Fibroblast of skin of right biceps (primary cell): ENCODE data around the gene JAML.

Source experiments
- DNase-seq: peaks from one replicate; pipeline ENCODE4 v3.0.0-alpha.2; 2013

The JAML gene

DNA sequence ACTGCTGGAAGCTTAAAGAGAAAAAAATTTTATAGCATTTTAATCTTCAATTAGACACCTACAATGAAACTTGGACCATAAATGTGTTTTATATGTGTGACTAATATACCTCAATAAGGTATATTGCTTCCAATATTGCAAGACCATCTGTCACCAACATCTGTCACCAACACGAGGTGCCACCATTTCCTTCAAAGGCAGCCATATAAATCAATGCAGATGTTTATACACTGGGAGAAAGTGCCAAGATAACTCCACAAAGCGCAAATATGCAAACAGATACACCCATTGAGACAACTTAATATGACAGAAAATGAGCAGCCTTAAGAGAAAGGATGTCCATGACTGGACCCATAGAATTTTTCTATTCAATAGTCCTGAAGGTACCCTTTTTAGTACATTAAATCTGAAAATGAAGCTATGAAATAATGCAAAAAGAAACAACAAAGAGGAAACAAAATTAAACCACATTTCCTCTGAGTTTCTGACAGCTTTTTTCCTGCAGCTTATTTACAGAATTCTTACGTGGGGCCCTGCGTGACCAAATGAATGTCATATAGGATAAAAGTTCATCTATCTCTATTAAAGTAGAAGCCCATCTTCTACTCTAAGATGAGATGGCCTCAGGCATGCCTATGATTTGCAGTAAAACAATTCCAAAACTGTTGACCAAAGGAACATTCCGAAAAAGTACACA is 14.8 kb upstream of the JAML start:
- no peak for DNase-seq

- DNase-seq, result no peak
These were observed 14.1 kb upstream of the JAML start for GRCh38 chr11:118238929-118239328.

- no peak for DNase-seq
These were observed 13.6 kb upstream of the JAML start for GRCh38 chr11:118238421-118238820.

- DNase-seq, result no peak
These were observed 11.4 kb upstream of the JAML start for GRCh38 chr11:118236170-118236569.

DNA sequence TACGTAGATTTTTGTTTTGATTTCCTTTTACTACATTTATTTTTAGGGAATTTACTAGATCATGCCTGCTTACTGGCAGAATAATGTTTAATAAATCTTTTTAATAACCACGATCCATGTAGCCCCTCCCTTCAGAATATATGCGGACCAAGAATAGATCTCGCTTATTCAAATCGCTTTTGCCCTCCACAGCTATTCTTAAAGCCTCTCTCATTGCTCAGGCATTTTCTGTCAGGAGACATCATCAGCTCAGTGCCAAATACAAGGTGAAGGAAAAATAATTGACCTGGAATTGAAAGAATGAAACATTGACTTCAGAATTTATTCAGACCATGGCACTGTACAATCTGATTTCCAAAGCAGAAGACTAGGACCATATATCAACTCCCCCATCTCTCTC is 10.0 kb upstream of the JAML start:
- DNase-seq, result no peak

GRCh38 chr11:118233850-118234249 is 9.0 kb upstream of the JAML start:
- no peak for DNase-seq

DNA sequence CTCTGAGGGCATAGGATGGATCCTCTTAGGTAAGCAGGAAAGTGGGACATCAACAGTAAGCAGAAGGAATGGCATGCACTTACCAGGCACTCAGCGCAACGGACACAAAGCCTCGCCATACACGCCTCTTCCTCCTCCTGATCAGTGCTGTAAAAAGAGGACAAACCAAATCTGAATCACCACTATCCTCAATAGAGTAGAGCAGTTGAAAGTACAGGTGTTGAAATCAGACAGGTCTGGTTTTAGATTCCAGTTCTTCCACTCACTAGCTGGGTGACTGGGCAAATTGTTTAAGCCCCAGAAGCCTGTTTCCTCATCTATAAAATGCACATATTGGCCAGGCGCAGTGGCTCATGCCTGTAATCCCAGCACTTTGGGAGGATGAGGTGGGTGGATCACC is 8.6 kb upstream of the JAML start:
- no peak for DNase-seq

- no peak for DNase-seq
These were observed 7.8 kb upstream of the JAML start for GRCh38 chr11:118232659-118233058.

DNA sequence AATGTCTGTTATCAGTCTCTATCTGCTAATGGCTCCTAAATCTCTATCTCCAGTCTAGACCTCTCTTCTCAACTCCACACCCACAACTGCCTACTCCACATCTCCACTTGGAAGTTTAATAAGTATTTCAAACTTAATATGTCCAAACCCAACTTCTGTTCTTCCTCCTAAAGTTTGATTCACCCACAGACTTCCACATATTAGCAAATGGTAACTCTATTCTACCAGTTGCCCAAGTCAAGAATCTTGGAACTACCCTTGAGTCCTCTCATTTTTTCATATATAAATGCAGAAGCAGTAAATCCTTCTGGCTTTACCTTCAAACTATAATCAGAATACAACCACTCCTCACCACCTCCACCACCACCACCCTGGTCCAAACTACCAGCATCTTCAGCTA is 6.7 kb upstream of the JAML start:
- no peak for DNase-seq

DNA sequence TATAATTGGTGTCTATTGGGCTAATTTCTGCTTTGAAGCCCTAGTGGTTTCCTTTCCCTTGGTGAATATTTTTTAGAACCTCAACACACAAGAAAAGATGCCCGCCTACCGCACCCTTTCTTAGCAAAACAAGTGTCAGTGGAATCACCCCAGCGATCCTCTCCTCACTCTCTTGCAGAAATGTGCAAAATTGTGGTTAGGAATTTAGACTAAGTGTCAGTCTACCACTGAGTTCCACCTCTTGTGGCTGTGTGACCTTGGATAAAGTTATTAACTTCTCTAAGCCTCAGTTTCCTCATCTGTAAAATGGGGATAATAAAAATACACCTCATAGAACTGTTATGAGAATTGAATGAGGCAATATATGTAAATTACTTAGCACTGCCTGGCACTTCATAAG is 5.3 kb upstream of the JAML start:
- no peak for DNase-seq

DNA sequence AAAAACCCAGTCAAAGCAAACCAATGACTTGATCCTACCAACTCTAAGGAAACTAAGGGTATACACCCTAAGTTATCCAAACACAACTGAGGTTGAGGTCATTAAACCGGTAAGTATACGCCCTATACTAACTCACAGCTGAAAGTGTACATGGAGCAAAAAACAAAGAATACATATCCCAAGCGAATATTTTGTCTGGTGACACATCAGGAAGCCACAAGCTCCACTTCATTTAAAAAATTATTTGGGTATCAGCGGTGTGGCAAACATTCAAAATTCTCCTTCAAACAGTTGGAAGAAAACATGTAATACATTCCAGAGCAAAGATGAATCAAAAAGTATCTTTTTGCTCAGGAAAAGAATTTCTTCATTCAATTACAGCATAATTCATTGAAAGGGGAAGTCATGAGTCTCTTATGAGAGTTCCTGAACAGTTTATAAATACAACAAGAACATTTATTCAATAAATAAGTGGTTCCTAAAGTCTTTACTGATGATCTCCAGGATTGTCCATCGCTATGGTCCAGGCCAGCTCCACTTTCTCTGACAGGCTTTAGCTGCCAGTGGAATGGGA is 4.5 kb upstream of the JAML start:
- peak; percentile 39 for DNase-seq

- DNase-seq, result no peak
These were observed 3.3 kb upstream of the JAML start for GRCh38 chr11:118227865-118228785.

DNA sequence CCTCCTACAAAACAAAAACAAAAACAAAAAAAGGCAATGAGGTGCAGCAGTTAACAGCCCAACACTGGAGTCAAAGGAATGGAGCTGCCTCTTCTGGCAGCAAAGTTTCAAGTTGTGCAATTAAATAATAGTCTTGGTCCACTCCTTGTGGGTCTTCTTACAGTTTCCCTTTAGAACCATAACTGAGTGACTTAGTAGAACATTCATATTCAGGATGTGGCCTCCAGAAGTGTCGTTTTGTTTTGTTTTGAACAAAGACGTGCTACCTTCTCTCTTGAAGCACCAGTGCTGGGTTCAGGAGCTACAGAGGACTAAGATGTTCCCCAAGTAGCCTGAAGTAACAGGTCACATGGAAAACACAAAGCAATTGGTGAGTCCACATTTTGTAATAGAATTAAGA is 2.0 kb upstream of the JAML start:
- DNase-seq, result no peak

DNA sequence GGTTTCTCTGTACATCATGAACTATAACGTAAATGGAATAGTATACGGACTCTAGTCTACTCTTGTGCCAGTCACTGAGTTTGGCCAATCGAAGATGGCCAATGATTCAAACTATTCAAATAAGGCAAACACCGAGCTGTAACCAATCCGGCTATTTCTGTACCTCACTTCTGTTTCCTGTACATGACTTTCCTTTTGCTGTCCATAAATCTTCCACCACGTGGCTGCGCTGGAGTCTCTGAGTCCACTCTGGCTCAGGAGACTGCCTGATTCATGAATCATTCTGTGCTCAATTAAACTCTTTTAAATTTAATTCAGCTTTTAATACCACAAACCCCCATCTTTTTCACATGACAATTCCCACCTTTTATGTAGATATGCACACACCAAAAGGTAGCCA is 1.5 kb upstream of the JAML start:
- DNase-seq, result peak; percentile 21

DNA sequence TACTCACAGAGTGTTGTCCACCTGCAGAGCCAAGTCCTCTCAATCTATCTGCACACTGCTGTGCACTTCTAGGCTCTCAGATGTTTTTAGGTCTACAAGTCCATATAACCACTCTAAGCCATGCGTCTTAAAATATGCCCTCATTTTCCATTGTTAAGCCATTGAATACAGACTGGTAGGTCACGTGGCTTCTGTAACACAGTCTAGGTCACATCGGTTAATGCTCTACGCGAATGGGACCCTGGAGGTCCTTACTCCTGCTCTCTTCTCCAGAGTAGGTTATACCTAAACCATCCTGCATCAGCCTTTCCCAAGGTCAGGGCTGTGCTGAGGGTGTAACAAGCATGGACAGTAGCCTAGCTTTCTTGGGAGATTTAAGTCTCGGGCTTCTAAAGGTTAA is 819 bp downstream of the JAML start:
- no peak for DNase-seq

DNA sequence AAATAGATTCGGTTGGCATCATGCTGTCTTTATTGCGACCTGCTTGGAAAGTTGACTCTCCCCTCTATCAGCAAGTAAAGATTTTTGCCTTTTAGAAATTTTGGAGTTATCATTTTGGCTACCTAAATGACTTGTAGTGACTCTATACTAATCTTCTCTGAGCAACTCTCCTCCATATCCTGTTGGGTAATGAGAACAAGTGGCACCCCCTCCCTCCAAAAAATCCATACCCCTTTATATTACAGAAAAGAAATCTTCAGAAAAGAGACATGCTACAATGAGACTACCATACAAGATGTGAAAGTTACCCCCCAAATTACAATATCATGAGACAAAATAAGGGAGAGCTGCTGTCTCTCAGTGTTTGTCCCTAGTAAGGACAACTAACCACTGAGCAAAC is 1.2 kb downstream of the JAML start:
- no peak for DNase-seq

DNA sequence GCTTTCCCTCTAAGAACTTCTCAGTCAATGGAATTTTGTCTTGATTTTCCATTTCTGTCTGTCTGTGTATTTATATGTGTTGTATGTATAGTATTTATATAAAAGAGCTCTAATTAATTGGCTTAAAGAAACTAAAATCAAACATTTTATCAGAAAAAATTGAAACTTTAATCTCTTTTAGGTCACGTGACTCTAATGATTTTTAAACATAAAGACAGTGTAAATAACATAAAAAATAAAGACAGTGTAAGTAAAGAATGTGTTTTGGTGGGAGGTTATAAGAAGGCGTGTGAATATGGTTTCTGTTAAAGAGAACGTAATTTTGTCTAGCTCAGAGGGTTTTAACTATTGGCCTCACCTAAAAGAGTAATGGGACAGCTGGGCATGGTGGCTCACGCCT is 2.4 kb downstream of the JAML start:
- no peak for DNase-seq

DNA sequence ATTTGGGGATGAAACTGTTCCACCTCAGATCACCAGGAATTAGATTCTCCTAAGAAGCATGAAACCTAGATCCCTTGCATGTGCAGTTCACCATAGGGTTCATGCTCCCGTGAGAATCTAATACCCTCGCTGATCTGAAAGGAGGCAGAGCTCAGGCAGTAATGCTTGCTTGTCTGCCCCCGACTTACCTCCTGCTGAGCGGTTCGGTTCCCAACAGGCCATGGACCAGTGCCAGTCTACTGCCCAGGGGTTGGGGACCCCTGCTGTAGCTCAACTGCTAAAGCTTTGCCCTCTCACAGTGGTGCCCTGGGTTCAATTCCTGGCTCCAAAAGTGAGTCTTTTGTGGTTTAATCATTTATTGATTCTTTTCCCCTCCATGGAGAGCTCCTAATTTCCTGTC is 3.4 kb downstream of the JAML start:
- no peak for DNase-seq

DNA sequence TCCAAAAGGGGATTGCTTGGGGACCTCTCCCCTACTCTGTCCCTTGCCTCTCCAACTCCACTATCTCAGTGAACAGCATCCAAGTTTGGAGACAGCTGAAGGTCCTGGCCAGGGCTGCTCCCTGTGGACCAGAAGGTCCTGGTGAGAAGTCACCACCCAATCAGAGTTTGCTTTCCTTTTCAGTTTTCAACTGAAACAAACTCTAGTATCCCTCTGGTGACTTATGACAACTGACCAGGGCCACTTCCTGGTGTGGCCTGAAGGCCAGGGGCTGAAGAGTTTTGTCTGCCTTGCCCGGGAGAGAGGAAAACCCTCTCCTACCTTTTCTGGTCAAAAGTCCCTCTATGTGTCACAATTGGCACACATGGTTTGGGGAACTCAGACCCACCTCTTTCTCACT is 5.1 kb downstream of the JAML start:
- no peak for DNase-seq

GRCh38 chr11:118219244-118219643 is 5.6 kb downstream of the JAML start:
- DNase-seq, result no peak

DNA sequence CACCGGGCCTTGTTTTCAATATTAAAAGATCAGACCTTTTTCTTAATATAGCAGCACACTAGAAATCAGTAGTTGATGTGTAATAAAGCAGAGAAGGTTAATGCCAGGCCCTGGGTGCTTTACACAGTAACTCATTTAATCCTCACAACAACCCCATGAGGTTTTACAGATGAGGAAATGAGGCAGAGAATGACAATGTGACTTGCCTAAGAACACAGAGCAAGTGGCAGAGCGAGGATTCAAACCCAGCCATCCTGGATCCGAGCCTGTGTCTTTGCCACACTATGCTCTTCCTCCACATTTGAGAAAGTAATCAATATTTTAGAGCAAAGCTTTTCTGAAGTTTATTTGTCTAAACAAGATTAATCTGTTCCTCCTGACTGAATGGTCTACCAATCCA is 7.2 kb downstream of the JAML start:
- DNase-seq, result no peak

GRCh38 chr11:118216621-118217481 is 8.0 kb downstream of the JAML start:
- DNase-seq, result no peak

- DNase-seq, result no peak
These were observed 9.0 kb downstream of the JAML start for GRCh38 chr11:118215765-118216164.
